ENCODE data around the gene KLF11. TPM values are rescaled to one million over a fixed set of nuclear protein-coding genes. Genes with fewer than 3 reads are reported as not detected.

Gene KLF11
- total and polyA plus RNA-seq, 7 donors = 7.0 to 27.0 (median 11.8) TPM

- Histone ChIP-seq H3K36me3 (ENCODE audit: insufficient read depth in 1 of 2, low read depth in 1 of 2) (no peaks in the 10 kb centered on the region), H3K9me3 (no peaks in the 10 kb centered on the region), H3K4me1 (no peaks in the 10 kb centered on the region), H3K4me3 (no peak overlapping the region), H3K27ac (no peak overlapping the region), H3K27me3 (ENCODE audit: insufficient read depth in 3 of 3, low read length in 2 of 3) (peaks cover 0 to 20% (median 9%) of the 10 kb centered on the region in 3 donors)
- intact Hi-C loops (cut with DNase I) = no loop called here
- TF ChIP-seq CTCF (IDR thresholded peaks at IDR 0.05) = no peak
- DNase-seq (no peak), ATAC-seq (no peak)
- WGBS, 3 donors = 75 to 81% (median 76%) methylated on average over 13 of the region's 13 CpGs
Observed at GRCh38 chr2:10094271-10094814, 51.0 kb downstream of the KLF11 start.

- intact Hi-C loops (cut with DNase I) = no loop called here
- no peak for ATAC-seq
Observed at GRCh38 chr2:10095175-10095574, 51.8 kb downstream of the KLF11 start.

GRCh38 chr2:10096641-10097040, 53.3 kb downstream of the KLF11 start:
- ATAC-seq (no peak), DNase-seq (no peak)
- TF ChIP-seq CTCF (IDR thresholded peaks at IDR 0.05) = no peak
- no peaks in the 10 kb centered on the region for H3K4me1 ChIP-seq
- 94 to 95% (median 94%) methylated on average over 10 of the region's 10 CpGs for WGBS, 3 donors
- no peaks in the 10 kb centered on the region for H3K36me3 ChIP-seq (ENCODE audit: insufficient read depth in 1 of 2, low read depth in 1 of 2)
- H3K27ac ChIP-seq = no peak overlapping the region
- no peaks in the 10 kb centered on the region for H3K9me3 ChIP-seq
- no peak overlapping the region for H3K4me3 ChIP-seq
- intact Hi-C loops (cut with DNase I) = no loop called here
- H3K27me3 ChIP-seq (ENCODE audit: insufficient read depth in 3 of 3, low read length in 2 of 3) = peaks cover 0 to 10% (median 6%) of the 10 kb centered on the region in 3 donors

More at GRCh38 chr2:10095175-10095574, 51.8 kb downstream of the KLF11 start:
- H3K36me3 ChIP-seq (ENCODE audit: insufficient read depth in 1 of 2, low read depth in 1 of 2) = no peaks in the 10 kb centered on the region
- no peak for TF ChIP-seq CTCF (IDR thresholded peaks at IDR 0.05)
- H3K9me3 ChIP-seq = no peaks in the 10 kb centered on the region
- H3K27ac ChIP-seq = no peak overlapping the region
- no peak overlapping the region for H3K4me3 ChIP-seq
- DNase-seq = no peak
- 63 to 79% (median 75%) methylated on average over 9 of the region's 9 CpGs for WGBS, 3 donors
- H3K4me1 ChIP-seq = no peaks in the 10 kb centered on the region
- H3K27me3 ChIP-seq (ENCODE audit: insufficient read depth in 3 of 3, low read length in 2 of 3) = peaks cover 0 to 20% (median 9%) of the 10 kb centered on the region in 3 donors

GRCh38 chr2:10097352-10098148, 54.2 kb downstream of the KLF11 start:
- H3K4me3 ChIP-seq = no peak overlapping the region
- TF ChIP-seq CTCF (IDR thresholded peaks at IDR 0.05) = peak; percentile 85
- no peaks in the 10 kb centered on the region for H3K9me3 ChIP-seq
- 32 to 38% (median 36%) methylated on average over 16 of the region's 16 CpGs for WGBS, 3 donors
- intact Hi-C loops (cut with DNase I) = no loop called here
- no peaks in the 10 kb centered on the region for H3K36me3 ChIP-seq (ENCODE audit: insufficient read depth in 1 of 2, low read depth in 1 of 2)
- no peaks in the 10 kb centered on the region for H3K4me1 ChIP-seq
- DNase-seq (peak; percentile 67 to 77), ATAC-seq (peak; percentile 60 to 95 (median 93))
- no peak overlapping the region for H3K27ac ChIP-seq
- H3K27me3 ChIP-seq (ENCODE audit: insufficient read depth in 3 of 3, low read length in 2 of 3) = peaks cover 0 to 5% (median 3%) of the 10 kb centered on the region in 3 donors
